ENCODE results near the gene WDR77.

WDR77 gene

GRCh38 chr1:111446967-111447892 is 1.8 kb downstream of the WDR77 start:
- H3K36me3 ChIP-seq (ENCODE audit: control insufficient read depth, insufficient read depth, low read length), result peaks cover 12% of the 10 kb centered on the region
- DNase-seq (ENCODE audit: extremely low read depth, insufficient read length), result no peak

GRCh38 chr1:111446546-111446945 is 2.5 kb downstream of the WDR77 start:
- DNase-seq (ENCODE audit: extremely low read depth, insufficient read length), result no peak
- Histone ChIP-seq H3K36me3 (ENCODE audit: control insufficient read depth, insufficient read depth, low read length) (peaks cover 17% of the 10 kb centered on the region), H3K27me3 (replicated peaks; ENCODE audit: control insufficient read depth, insufficient read depth, low read length) (no peaks in the 10 kb centered on the region), H3K4me3 (replicated peaks; ENCODE audit: low read depth, low read length) (no peak overlapping the region)
- no peak for TF ChIP-seq CTCF (IDR thresholded peaks at IDR 0.05; ENCODE audit: insufficient read depth, low read length, poor library complexity, severe bottlenecking)

More at GRCh38 chr1:111446967-111447892, 1.8 kb downstream of the WDR77 start:
- no peak for TF ChIP-seq CTCF (IDR thresholded peaks at IDR 0.05; ENCODE audit: insufficient read depth, low read length, poor library complexity, severe bottlenecking)
- Histone ChIP-seq H3K4me3 (replicated peaks; ENCODE audit: low read depth, low read length) (peak overlapping the region; percentile 99), H3K27me3 (replicated peaks; ENCODE audit: control insufficient read depth, insufficient read depth, low read length) (no peaks in the 10 kb centered on the region)

- no peak for DNase-seq (ENCODE audit: extremely low read depth, insufficient read length)
- H3K27me3 ChIP-seq (replicated peaks; ENCODE audit: control insufficient read depth, insufficient read depth, low read length), result no peaks in the 10 kb centered on the region
- peaks cover 25% of the 10 kb centered on the region for H3K36me3 ChIP-seq (ENCODE audit: control insufficient read depth, insufficient read depth, low read length)
- TF ChIP-seq CTCF (IDR thresholded peaks at IDR 0.05; ENCODE audit: insufficient read depth, low read length, poor library complexity, severe bottlenecking), result no peak
- no peak overlapping the region for H3K4me3 ChIP-seq (replicated peaks; ENCODE audit: low read depth, low read length)
Observed at GRCh38 chr1:111444031-111444430, 5.0 kb downstream of the WDR77 start.

GRCh38 chr1:111442457-111442856 is 6.6 kb downstream of the WDR77 start:
- no peaks in the 10 kb centered on the region for H3K27me3 ChIP-seq (replicated peaks; ENCODE audit: control insufficient read depth, insufficient read depth, low read length)
- no peak for TF ChIP-seq CTCF (IDR thresholded peaks at IDR 0.05; ENCODE audit: insufficient read depth, low read length, poor library complexity, severe bottlenecking)
- DNase-seq (ENCODE audit: extremely low read depth, insufficient read length), result no peak
- peaks cover 25% of the 10 kb centered on the region for H3K36me3 ChIP-seq (ENCODE audit: control insufficient read depth, insufficient read depth, low read length)
- no peak overlapping the region for H3K4me3 ChIP-seq (replicated peaks; ENCODE audit: low read depth, low read length)

- TF ChIP-seq CTCF (IDR thresholded peaks at IDR 0.05; ENCODE audit: insufficient read depth, low read length, poor library complexity, severe bottlenecking), result peak; percentile 82
- no peak for DNase-seq (ENCODE audit: extremely low read depth, insufficient read length)
- H3K27me3 ChIP-seq (replicated peaks; ENCODE audit: control insufficient read depth, insufficient read depth, low read length), result no peaks in the 10 kb centered on the region
- no peak overlapping the region for H3K4me3 ChIP-seq (replicated peaks; ENCODE audit: low read depth, low read length)
- H3K36me3 ChIP-seq (ENCODE audit: control insufficient read depth, insufficient read depth, low read length), result peaks cover 25% of the 10 kb centered on the region
Observed at GRCh38 chr1:111441573-111442192, 7.4 kb downstream of the WDR77 start.
